GM13976 (cell line): ENCODE measurements around the gene CDC26.

Experiments used
- DNase-seq: peaks from one replicate; pipeline ENCODE4 v3.0.0; 2012; ENCODE audit warnings: low spot score
- CTCF ChIP-seq: IDR thresholded peaks from 2 replicates; pipeline ENCODE4 v1.5.1; 2012; ENCODE audit warnings: borderline replicate concordance, mild to moderate bottlenecking; ENCODE audit not compliant: insufficient read depth; ENCODE audit errors: extremely low read depth, missing control alignments, control extremely low read depth
- in situ Hi-C: fragments of 300-500 bp; cut with MboI; formaldehyde crosslinking; loops from one replicate; pipeline ENCODE4 v1.12.0; 2022; ENCODE audit warnings: low sequenced_read_pairs, mixed read lengths, inconsistent platforms; ENCODE audit not compliant: unreplicated experiment

The CDC26 gene

DNA sequence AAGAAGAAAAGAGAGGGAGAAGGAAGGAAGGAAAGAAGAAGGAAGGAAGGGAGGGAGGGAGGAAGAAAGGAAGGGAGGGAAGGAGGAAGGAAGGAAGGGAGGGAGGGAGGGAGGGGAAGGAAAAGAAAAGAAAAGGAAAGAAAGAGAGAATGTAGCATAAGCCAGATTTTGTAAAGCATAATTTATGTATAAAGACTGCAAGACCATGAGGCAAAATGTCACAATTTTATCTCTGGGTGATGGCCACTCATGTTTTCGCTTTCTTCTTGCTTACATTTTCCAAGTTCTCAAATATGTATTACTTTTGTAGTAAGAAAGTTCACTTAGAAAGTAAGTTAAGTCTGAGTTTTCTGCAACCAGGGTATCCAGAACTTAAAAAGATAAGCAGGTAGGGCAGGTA is 31.2 kb upstream of the CDC26 start:
- no peak for TF ChIP-seq CTCF
- in situ Hi-C loops, result no loop called here
- no peak for DNase-seq

- no peak for TF ChIP-seq CTCF
- DNase-seq, result no peak
- in situ Hi-C loops, result no loop called here
Observed at GRCh38 chr9:113302792-113303418, 27.5 kb upstream of the CDC26 start, which contains the start of gene RNF183. Gene RNF183, minus strand, starts transcription at chr9:113303376. Its CDS starts 5,192 bp downstream, at chr9:113298184.

- TF ChIP-seq CTCF, result no peak
- in situ Hi-C loops, result no loop called here
- no peak for DNase-seq
Observed at GRCh38 chr9:113301548-113301947, 26.2 kb upstream of the CDC26 start.

DNA sequence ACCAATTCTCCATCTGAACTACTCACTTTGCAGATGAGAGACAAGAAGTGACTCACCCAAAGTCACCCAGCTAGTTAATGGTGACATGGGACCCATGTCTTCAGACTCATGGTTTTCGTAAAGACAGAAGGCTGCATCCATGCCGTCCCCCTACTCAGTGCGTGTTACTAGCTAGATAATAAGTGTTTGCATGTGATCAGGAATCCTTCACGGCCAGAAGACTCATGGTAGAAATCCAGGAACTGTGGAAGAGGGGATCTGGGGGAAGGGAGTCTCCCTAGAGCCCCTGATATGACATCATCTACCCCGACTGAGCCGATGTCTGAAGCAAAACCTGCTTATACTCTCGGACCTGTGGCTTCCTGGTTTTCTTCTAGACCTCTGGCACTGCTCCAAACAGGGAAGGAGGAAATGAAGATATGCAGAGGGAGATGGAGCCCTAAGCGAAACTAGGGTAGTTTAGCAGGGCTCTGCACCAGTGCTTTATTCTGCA is 24.5 kb upstream of the CDC26 start:
- DNase-seq, result no peak
- no peak for TF ChIP-seq CTCF
- in situ Hi-C loops, result no loop called here

GRCh38 chr9:113298924-113299770 is 23.8 kb upstream of the CDC26 start:
- no peak for TF ChIP-seq CTCF
- in situ Hi-C loops, result no loop called here
- DNase-seq, result no peak

DNA sequence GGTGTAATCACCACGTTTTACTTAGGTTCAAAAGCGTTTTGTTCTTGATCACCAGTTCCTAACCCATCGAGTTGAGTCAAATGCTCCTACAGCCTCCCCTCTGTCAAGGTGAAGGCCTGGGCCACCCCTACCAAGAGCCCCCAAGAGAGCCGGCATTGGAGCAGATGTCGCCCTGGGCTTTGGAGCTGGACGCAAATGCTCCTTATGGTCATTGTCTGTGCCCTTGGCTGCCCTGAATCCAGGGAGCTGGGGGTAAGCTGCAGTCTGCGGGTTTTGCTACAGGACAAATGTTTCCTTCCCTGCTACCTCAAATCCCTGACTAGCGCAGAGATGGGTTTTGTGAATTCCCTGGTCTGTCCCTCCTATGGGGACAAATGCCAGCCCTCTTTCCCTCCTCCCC is 22.9 kb upstream of the CDC26 start:
- no peak for DNase-seq
- TF ChIP-seq CTCF, result no peak
- in situ Hi-C loops, result no loop called here
